ENCODE data around the gene IRF3. TPM values are rescaled to one million over a fixed set of nuclear protein-coding genes. Genes with fewer than 3 reads are reported as not detected.

Gene IRF3
- total and polyA plus RNA-seq, 2 of the 4 experiments (the other 2 are of a cell fraction), result 39.6 to 65.2 TPM

- H4K91ac ChIP-seq (ENCODE audit: insufficient read depth, low read depth, low read length), result no peak overlapping the region
- BruUV-seq (replicated peaks), result no TSS peak
- H3K4me3 ChIP-seq (ENCODE audit: insufficient read depth, low read depth, low read length), result no peak overlapping the region
- no peak overlapping the region for H3K23ac ChIP-seq (ENCODE audit: low read depth, low read length)
- H3K18ac ChIP-seq (ENCODE audit: low read depth, low read length), result no peak overlapping the region
- dilution Hi-C loops (cut with HindIII; ENCODE audit: low sequenced_read_pairs, unreplicated experiment), result no loop called here
- intact Hi-C loops (cut with micrococcal nuclease), result no loop called here
- POLR2A ChIA-PET (ENCODE audit: unreplicated experiment), result no interaction called here
- H4K5ac ChIP-seq (ENCODE audit: low read depth, low read length), result no peak overlapping the region
- no peaks in the 10 kb centered on the region for H3K9me3 ChIP-seq (ENCODE audit: control insufficient read depth, insufficient read depth, low read length)
- H3K27me3 ChIP-seq (ENCODE audit: control insufficient read depth, insufficient read depth, low read length), result no peaks in the 10 kb centered on the region
- CTCF ChIA-PET, result no interaction called here
- peaks cover 77% of the 10 kb centered on the region for H3K36me3 ChIP-seq (ENCODE audit: control insufficient read depth, insufficient read depth, low read length)
- no peak overlapping the region for H2BK120ac ChIP-seq (ENCODE audit: low read depth, low read length)
- H3K9ac ChIP-seq (ENCODE audit: low read depth, low read length), result no peak overlapping the region
- H2BK20ac ChIP-seq (ENCODE audit: low read depth, low read length), result no peak overlapping the region
- H3K56ac ChIP-seq (ENCODE audit: extremely low read depth, insufficient read depth, low read length), result no peak overlapping the region
- H3K79me1 ChIP-seq (ENCODE audit: low read depth in 1 of 2, low read length in 2 of 2), result peaks cover 28 to 58% of the 10 kb centered on the region in 2 experiments
- no peak overlapping the region for H3K27ac ChIP-seq (ENCODE audit: insufficient read depth, low read length)
- in situ Hi-C loops (cut with MboI; ENCODE audit: low sequenced_read_pairs), result no loop called here
- 96% methylated on average over 71 of the region's 110 CpGs; no CpG with 5 or more reads in 1 of the 2 experiments for WGBS, 2 experiments (ENCODE audit: extremely low coverage in 2 of 2, insufficient read length in 1 of 2)
- H3K14ac ChIP-seq (replicated peaks; ENCODE audit: low read depth, low read length), result no peak overlapping the region
- no peak overlapping the region for H2AK9ac ChIP-seq (replicated peaks; ENCODE audit: low read depth, low read length, poor library complexity)
- H4K20me1 ChIP-seq (ENCODE audit: insufficient read depth, low read length), result peaks cover 36% of the 10 kb centered on the region
- no peak overlapping the region for H2BK15ac ChIP-seq (ENCODE audit: low read depth, low read length)
- H2BK5ac ChIP-seq (ENCODE audit: low read depth, low read length, poor library complexity, severe bottlenecking), result no peak overlapping the region
- no peaks in the 10 kb centered on the region for H3K4me1 ChIP-seq (ENCODE audit: control insufficient read depth, insufficient read depth, low read length)
- no peaks in the 10 kb centered on the region for H3K9me1 ChIP-seq (ENCODE audit: insufficient read depth, low read length)
- no peak overlapping the region for H2AK5ac ChIP-seq (ENCODE audit: low read depth, low read length)
- ATAC-seq (ENCODE audit: low read depth) (no peak), DNase-seq (no peak)
- H3K4me2 ChIP-seq (ENCODE audit: low read depth, low read length), result no peak overlapping the region
- H2AFZ ChIP-seq (replicated peaks; ENCODE audit: low read length, poor library complexity), result no peak overlapping the region
- no peak overlapping the region for H4K8ac ChIP-seq (ENCODE audit: low read depth in 2 of 2, low read length in 2 of 2)
- H3K4ac ChIP-seq (ENCODE audit: low read depth, low read length), result no peak overlapping the region
- TF ChIP-seq MXI1 (IDR thresholded peaks at IDR 0.05; ENCODE audit: borderline replicate concordance, low read depth, low read length) (no peak), CEBPB (IDR thresholded peaks at IDR 0.05; ENCODE audit: low read depth, low read length) (no peak), RFX5 (IDR thresholded peaks at IDR 0.05; ENCODE audit: low read depth, low read length) (no peak)
Measured at GRCh38 chr19:49651820-49652550, 13.7 kb downstream of the IRF3 start.

Measured in IMR-90 (cell line).